Pancreas (tissue), 10 donors: ENCODE results near the gene C19orf53. TPM values are rescaled to one million over a fixed set of nuclear protein-coding genes. Genes with fewer than 3 reads are reported as not detected.
A peak's percentile ranks its signal among the peaks of the same experiment; 100 is the strongest.

Experiments
- ATAC-seq, 4 donors: fragments of 200-7000 bp; cut with Tn5 transposase; one replicate each; pipeline versions ENCODE4 v1.8.0 to v1.9.1; 2020; ENCODE audit warnings: mild to moderate bottlenecking in 4 of 4, moderate library complexity in 4 of 4
- DNase-seq, 6 donors: peaks; one replicate each; pipeline ENCODE4 v3.0.0-alpha.2; 2020
- FAIRE-seq: peaks from 2 replicates; lab custom pipeline; 2012; peaks lifted over from hg19 to GRCh38; lab: Jason Lieb, UNC
- H3K27ac ChIP-seq, 4 donors: fragments of 200-600 bp; sonication (generic); 1 replicate in 3 of 4; 2 replicates in 1 of 4; pipeline versions ENCODE4 v1.5.0 to v1.8.0; 2020
- H3K27me3 ChIP-seq, 4 donors: fragments of 200-600 bp; one replicate each; pipeline ENCODE4 v1.8.0; 2021
- H3K36me3 ChIP-seq, 3 donors: fragments of 200-600 bp; sonication (generic) in 1 of 3; one replicate each; pipeline versions ENCODE4 v1.5.0 to v1.8.0; 2020 to 2021
- H3K4me1 ChIP-seq, 3 donors: fragments of 200-600 bp; one replicate each; pipeline ENCODE4 v1.8.0; 2021
- H3K4me3 ChIP-seq, 4 donors: fragments of 200-600 bp; sonication (generic) in 2 of 4; one replicate each; pipeline versions ENCODE4 v1.5.0 to v1.8.0; 2020 to 2021
- H3K9me3 ChIP-seq, 4 donors: fragments of 200-600 bp; one replicate each; pipeline ENCODE4 v1.8.0; 2021
- CTCF ChIP-seq, 4 donors: fragments of 200-600 bp; sonication (generic) in 3 of 4; IDR thresholded peaks; one replicate each; pipeline versions ENCODE4 v1.5.0 to v1.8.0; 2021; ENCODE audit warnings: antibody characterized with exemption in 4 of 4
- WGBS, 2 donors: extraction: QIAGEN DNeasy Blood & Tissue Kit; methylation state at CpG; one replicate each; pipeline ENCODE4 v1.1.7; 2013; 5-methylcytosine and 5-hydroxymethylcytosine counted together
- intact Hi-C, 3 donors: fragments of 100-400 bp; cut with DNase I; formaldehyde crosslinking; loops; one replicate each; pipeline versions ENCODE4 v1.11.1 to v1.14.2; 2022
- polyA plus RNA-seq, 2 donors: library from polyadenylated mRNA; stranded (reverse); fragments of 200-250 nt; gene quantifications; one replicate each; pipeline ENCODE4 v1.2.3, GENCODE V29; 2013
- total RNA-seq, 6 donors: library from RNA; stranded (reverse); fragmentation: NEBNext Ultra II Directional in 4 of 6; extraction: Animal tissue kit (Norgen Biotek cat#: 25700) in 4 of 6; gene quantifications; one replicate each; pipeline versions ENCODE4 v1.2.1 to v1.2.4, GENCODE V29; 2021 to 2023
- donor health status: healthy with polysubstance abuse.
- donor health status: DM: no; HTN: no; CAD: no; lungs with moderate emphysema.
- donor health status: DM: no; HTN: no; CAD: no.
- donor health status: control.
- donor health status: control.
- donor health status: Bipolar disorder and iron deficiency.
- donor health status: DM: yes; HTN: yes; CAD: no.
- donor health status: DM: no; HTN: no; CAD: no.
- donor health status: DM: no; HTN: no; CAD: no.
- donor health status: DM: yes; HTN: yes; CAD: no.

The C19orf53 gene
- total and polyA plus RNA-seq, 8 donors = 18.9 to 99.0 (median 32.1) TPM

GRCh38 chr19:13765395-13766094 lies 8.7 kb upstream of the C19orf53 start:
- H3K27ac ChIP-seq = peak overlapping the region in 2 of 4 donors; percentile 11 to 52
- FAIRE-seq (no peak), ATAC-seq (peak in 1 of 4 donors; percentile 13), DNase-seq (no peak)
- peaks cover 0 to 5% (median 0%) of the 10 kb centered on the region in 3 donors for H3K4me1 ChIP-seq
- 54 to 66% methylated on average over 19 of the region's 19 CpGs for WGBS, 2 donors
- intact Hi-C loops = no loop called here
- peak overlapping the region; percentile 53 to 78 (median 68) for H3K4me3 ChIP-seq
- TF ChIP-seq CTCF (IDR thresholded peaks at IDR 0.05) = no peak
- H3K9me3 ChIP-seq = no peaks in the 10 kb centered on the region
- H3K27me3 ChIP-seq = no peaks in the 10 kb centered on the region
- peaks cover 0 to 32% (median 0%) of the 10 kb centered on the region in 3 donors for H3K36me3 ChIP-seq

GRCh38 chr19:13766095-13766481 lies 8.2 kb upstream of the C19orf53 start:
- Histone ChIP-seq H3K36me3 (peaks cover 0 to 32% (median 0%) of the 10 kb centered on the region in 3 donors), H3K27ac (no peak overlapping the region)

GRCh38 chr19:13768510-13768909 lies 5.7 kb upstream of the C19orf53 start:
- Histone ChIP-seq H3K36me3 (peaks cover 0 to 29% (median 0%) of the 10 kb centered on the region in 3 donors), H3K27me3 (no peaks in the 10 kb centered on the region), H3K4me1 (peaks cover 0 to 5% (median 0%) of the 10 kb centered on the region in 3 donors), H3K4me3 (no peak overlapping the region), H3K9me3 (no peaks in the 10 kb centered on the region), H3K27ac (no peak overlapping the region)
- no peak for TF ChIP-seq CTCF (IDR thresholded peaks at IDR 0.05)
- FAIRE-seq (no peak), DNase-seq (peak in 2 of 6 donors; percentile 51 to 81), ATAC-seq (no peak)
- WGBS, 2 donors = 94 to 95% methylated on average over 19 of the region's 19 CpGs
- intact Hi-C loops = no loop called here

More at GRCh38 chr19:13766095-13766481, 8.2 kb upstream of the C19orf53 start:
- no peak for FAIRE-seq
- intact Hi-C loops = no loop called here
- ATAC-seq = no peak
- Histone ChIP-seq H3K9me3 (no peaks in the 10 kb centered on the region), H3K4me3 (no peak overlapping the region), H3K4me1 (peaks cover 0 to 5% (median 0%) of the 10 kb centered on the region in 3 donors), H3K27me3 (no peaks in the 10 kb centered on the region)
- no peak for DNase-seq
- no peak for TF ChIP-seq CTCF (IDR thresholded peaks at IDR 0.05)
- WGBS, 2 donors = 95 to 97% methylated on average over 3 of the region's 3 CpGs

- Histone ChIP-seq H3K27ac (no peak overlapping the region), H3K36me3 (peaks cover 0 to 29% (median 0%) of the 10 kb centered on the region in 3 donors), H3K4me3 (no peak overlapping the region), H3K4me1 (peaks cover 0 to 10% (median 4%) of the 10 kb centered on the region in 3 donors), H3K27me3 (no peaks in the 10 kb centered on the region), H3K9me3 (no peaks in the 10 kb centered on the region)
- FAIRE-seq = no peak
- DNase-seq = no peak
- WGBS, 2 donors = 91 to 92% methylated on average over 16 of the region's 16 CpGs
- no peak for ATAC-seq
- intact Hi-C loops = no loop called here
- TF ChIP-seq CTCF (IDR thresholded peaks at IDR 0.05) = no peak
Measured at GRCh38 chr19:13770013-13770635, 4.1 kb upstream of the C19orf53 start.
